Anterior cingulate cortex (tissue), 58 donors: ENCODE results near the gene STK10.
A peak's percentile ranks its signal among the peaks of the same experiment; 100 is the strongest.
"Not testable (repeated sequence)": the region's sequence is repeated elsewhere in the genome, so short reads cannot be mapped to it uniquely, and the experiment has no call there.

Source experiments
- DNase-seq, 58 donors: peaks; one replicate each; lab custom pipeline; 2025; lab: John Stamatoyannopoulos, UW

STK10 gene

DNA sequence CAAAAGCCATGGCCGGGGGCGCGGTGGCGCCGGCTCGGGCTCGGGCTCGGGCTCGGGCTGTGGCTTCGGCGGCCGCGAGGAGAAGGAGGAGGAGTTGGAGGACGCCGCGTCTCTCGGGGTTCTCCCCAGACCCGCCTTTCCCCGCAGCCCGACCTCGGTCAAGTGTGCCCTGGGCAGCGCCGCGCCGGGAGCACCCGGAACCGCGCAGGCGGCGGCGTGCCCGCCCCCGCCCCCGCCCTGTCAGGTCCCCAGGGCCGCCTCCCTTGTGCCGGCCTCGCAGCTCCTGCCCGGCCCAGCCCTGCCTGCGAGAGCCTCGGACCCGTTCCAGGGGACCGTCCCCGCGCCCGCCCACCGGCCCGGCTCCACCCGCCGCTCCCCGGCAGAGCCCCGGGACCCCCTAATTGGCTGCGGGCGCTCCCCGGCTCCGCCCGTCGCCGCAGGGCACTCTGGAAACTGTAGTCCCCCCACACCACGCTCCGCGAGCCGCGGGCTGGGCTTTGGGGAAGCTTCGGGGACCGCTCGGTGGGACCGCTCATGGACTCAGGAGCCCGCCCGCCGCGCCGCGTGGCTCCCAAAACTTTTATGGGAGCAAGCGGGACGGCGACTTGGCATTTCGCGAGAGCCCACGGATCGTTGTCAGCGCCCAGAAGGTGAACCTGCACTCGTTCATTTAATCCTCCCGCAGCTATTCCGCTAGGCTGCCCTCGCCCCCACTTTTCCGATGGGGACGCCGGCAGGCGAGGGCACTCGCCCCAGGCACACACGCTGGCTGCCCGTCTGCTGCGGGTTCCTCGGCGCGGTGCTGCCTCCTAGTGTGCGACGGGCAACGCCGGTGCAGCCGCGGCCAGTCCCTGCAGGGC lies at the start of gene STK10:
TSS of gene STK10 (minus strand) at position 192 of the 860 bp plus-strand sequence. CDS start at position 10, 182 bp downstream.
- DNase-seq, result peak in 57 of 58 donors; percentile 59 to 93 (median 87)

DNA sequence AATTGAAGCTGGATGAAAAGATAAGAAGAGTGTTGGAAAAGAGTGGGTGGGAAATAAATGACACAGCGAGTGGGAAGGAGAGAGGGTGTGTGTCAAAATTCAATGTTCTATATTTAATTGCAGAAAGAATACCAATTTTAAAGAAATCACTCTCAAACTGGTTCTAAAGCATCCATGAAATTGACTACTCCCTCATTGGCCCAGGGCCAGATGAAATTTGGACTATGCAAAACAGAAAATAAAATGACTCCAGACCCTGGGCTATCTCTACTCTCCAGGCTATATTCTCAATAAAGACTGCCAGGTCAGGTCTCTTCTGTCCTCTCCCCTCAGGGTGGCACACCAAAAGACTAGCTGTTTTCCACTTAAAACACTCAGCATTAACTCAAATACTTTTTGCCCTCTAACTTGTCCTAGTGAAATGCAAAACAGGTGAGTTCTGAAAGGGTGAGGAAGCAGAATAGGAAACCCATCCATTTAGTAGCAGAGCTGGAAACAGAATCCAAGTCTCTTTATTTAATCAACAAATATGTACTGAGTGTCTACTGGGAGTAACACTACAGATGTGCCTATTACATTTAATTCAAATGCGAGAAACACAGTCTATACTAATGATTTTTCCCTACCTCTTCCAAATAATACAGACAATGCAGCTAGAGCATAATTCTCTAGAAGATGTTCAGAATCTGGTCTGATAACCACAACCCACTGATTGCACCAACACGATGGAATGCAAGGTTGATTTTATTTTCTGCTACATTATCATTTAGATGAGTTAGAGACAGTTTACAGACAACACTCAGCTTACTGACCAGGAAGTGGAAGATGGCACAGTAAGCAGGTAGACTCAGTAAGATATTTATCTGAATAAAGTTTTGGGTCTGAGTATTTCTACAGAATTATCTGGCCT lies 48.1 kb upstream of the STK10 start:
- peak in 2 of 58 donors; percentile 6 for DNase-seq

DNA sequence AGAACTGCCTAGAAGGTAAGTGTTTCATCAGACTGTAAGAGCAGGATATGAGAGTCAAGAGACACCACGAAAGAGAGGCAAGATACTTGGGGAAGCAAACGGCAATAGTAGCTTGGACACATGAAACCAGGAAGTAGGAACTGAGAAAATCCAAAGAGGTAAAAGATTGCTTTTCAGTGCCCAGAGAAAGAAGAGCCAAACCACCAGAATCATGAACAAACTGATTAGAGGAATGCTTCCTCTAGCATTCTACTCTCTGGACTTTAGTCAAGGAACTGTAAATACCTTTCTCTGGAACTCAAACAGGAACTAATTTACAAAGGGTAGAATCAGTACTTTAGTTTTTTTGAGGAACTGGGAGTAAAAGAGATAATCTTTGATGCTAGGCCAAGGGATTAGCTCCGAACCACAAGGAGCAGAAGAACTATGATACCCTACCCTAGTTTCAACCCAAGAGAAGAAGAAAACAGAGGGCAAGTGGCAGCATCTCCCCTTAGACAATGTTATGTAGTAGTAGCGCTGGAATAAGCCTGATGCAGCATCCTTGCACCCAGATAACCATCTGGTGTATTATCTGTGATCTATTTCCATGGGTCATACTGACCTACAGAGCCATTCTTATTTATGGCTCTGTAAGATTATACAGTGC lies 47.2 kb upstream of the STK10 start:
- no peak for DNase-seq

DNA sequence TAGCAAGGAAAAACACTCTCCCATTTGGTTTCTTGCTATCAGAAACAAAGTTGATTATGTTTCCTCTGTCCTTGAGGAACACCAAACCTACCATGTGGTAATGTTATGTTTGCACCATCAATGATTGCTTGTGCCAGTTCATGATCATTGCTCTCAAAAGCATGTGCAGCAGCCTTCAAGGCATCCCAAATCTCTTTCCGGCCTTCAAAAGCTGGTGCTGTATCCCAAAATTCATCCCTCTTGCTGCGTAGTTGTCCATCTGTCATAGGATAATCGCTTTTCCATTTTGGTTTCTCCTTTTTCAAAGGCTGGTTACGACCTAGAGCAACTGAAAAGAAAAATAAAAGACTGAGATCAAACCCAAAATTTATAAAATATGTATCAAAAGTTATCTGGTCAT lies 46.0 kb upstream of the STK10 start:
- no peak for DNase-seq

DNA sequence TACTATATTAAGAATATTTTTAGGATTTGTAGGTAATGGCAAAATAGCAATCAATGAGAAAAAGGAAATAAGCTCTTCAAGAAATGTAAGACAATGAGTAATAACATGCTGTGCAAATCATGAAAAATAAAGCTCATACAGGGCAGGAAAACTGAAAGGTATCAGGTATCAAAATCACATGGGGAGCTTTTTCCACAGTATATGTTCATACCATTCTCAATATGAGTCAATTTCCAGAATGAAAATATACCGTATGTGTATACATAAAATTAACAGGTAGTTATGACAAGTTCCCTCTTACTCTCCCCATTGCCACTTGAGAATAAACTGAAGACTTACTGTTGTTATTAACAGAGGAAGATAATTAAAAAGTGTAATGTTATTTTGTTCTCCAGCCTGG lies 41.9 kb upstream of the STK10 start:
- no peak for DNase-seq

DNA sequence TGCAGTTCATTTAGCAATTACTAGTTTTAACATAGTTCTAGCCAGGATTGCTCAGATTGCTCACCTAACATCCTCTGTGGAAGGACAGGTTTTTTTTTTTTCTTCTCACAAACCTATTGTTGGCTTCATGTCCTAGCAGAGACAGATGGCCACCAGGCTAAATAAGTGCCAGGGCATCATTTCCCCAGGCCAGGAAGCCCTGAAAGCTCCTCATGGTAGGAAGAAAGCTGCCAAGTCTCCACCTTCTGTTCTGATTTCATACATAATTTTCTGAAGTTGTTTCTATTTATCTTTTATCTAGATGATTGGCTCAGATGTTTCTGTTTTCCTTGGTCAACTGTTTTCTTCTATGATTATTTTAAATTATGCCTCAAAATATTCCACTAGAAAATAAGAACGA lies 37.0 kb upstream of the STK10 start:
- DNase-seq, result no peak

DNA sequence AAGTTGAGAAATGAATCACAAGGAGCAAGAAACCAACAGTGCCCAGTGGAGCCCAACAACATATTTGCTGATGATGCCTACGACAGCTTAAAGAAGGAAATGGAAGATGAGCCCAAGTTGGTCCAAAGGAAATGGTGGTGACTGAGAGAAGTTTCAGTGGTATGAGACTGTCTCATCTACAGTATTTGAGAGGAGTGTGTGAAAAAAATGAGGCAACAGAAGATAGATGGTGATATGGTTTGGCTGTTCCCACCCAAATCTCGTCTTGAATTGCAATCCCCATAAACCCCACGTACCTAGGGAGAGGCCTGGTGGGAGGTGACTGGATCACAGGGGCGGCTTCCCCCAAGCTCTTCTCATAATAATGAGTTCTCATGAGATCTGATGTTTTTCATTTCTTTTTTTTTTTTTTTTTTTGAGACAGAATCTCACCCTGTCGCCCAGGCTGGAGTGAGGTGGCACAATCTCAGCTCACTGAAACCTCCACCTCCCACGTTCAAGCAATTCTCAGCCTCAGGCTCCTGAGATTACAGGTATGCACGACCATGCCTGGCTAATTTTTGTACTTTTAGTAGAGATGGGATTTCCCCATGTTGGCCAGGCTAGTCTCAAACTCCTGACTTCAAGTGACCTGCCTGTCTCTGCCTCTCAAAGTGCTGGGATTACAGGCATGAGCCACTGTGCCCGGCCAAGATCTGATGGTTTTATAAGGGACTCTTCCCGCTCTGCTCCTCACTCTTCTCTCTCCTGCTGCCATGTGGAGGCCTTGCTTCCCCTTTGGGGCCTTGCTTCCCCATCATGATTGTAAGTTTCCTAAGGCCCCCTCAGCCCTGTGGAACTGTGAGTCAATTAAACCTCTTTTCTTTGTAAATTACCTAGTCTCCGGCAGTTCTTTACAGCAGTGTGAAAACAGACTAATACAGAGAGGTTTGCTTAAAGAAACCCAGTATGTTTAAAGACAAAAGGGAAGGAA lies 36.2 kb upstream of the STK10 start:
- DNase-seq, result no peak

DNA sequence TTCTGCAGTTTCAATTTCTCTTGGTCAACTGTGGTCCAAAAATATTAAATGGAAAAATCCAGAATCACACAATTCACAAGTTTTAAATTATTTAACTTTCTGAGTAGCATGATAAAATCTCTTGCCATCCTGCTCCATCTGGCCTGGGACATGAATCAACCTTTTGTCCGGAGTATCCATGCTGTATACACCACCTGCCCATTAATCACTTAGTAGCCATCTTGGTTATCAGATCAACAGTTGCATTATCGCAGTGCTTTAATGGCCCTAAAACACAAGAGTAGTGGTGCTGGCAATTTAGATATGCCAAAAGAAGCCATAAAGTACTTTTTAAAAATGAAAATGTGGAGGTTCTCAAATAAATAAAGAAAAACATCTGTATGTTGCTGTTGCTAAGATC lies 31.3 kb upstream of the STK10 start:
- no peak for DNase-seq

DNA sequence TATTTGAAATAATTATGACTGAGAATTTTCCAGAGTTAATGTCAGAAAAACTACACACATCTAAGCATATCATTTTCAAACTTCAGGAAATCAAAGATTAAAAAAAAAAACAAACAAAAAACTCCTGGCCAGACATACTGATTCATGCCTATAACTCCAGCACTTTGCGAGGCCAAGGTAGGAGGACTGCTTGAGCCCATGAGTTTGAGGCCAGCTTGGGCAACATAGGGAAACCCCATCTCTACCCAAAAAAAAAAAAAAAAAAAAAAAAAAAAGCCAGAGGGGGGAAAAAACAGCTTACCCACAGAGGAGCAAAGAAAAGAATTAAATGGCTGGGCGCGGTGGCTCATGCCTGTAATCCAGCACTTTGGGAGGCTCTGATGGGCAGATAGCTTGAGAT lies 28.3 kb upstream of the STK10 start:
- DNase-seq, result no peak

DNA sequence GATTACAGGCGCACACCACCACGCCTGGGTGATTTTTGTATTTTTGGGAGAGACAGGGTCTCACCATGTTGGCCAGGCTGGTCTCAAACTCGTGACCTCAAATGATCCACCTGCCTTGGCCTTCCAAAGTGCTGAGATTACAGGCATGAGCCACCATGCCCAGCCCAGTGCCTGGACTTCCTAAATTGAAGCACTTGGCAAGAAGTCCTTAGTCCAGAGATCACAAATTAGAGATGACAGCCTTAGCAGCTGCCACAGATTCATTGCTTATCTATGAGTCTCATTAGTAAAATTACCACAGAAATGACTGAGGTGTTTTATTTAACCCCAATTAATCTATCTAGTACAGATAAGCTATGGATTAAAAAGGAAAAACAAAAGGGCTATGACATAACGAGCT lies 25.1 kb upstream of the STK10 start:
- no peak for DNase-seq

DNA sequence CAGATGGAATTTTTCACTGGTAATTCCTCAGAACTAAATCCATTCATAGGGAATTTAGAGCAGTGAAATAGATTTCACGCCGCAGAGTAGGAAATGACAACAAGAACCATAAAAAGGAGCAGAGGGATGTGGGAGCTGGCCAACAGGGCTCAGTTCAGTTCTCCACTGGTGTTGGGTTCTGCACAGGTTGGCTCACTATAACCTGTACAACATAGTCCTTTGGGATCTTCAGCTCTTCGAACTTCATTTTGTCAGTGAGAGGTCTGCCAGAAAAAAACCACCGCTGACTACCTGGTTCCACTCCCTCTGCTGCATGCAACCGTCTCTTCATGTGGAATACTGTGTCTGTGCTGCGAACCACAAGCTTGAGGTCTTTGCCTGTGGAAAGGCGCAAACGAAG lies 23.7 kb upstream of the STK10 start:
- DNase-seq, result no peak

DNA sequence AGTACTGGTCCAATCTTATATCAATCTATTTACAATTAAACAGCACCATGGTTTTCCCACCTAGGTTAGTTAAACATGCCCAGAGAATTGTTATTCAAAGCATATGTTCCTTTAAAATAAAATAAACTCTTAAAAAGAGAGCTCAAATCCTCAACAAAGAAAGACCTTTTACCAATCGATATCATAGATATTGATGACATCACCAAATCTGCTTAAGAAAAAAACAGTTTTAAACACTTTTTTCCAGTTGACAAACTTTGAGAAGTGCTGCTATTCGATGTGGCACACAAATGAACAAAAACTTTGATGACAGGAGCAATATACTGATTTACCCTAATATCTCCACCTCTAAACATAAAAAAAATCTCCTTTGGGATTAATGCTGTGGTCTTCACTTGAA lies 21.7 kb upstream of the STK10 start:
- DNase-seq, result no peak

DNA sequence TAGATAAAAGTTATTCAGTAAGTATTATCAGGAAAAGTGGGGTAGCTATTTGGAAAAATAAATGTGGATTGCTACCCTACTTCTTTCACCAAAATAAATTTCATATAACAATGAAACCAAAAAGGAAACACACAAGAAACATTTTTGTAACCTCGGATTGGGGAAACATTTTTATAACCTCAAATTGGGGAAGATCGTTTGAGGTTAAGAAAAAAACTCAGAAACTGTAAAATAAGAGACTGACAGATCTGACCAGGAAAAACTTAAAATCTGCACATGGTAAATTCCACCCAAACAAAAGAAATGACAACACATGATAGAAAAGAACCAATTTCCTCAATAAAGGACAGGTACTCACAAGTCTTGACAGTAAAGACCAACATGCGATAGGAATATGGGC lies 19.5 kb upstream of the STK10 start:
- DNase-seq, result no peak

DNA sequence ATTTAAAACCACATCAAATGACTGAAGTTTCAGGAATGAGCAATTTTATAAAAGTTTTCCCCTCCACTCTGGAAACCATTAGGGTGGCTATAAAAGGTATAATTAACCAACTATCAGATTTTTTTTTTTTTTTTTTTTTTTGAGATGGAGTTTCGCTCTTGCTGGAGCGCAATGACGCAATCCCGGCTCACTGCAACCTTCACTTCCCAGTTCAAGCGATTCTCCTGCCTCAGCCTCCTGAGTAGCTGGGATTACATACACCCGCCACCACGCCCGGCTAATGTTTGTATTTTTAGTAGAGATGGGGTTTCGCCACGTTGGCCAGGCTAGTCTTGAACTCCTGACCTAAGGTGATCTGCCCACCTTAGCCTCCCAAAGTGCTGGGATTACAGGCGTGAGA lies 18.0 kb upstream of the STK10 start:
- not testable (repeated sequence) for DNase-seq

DNA sequence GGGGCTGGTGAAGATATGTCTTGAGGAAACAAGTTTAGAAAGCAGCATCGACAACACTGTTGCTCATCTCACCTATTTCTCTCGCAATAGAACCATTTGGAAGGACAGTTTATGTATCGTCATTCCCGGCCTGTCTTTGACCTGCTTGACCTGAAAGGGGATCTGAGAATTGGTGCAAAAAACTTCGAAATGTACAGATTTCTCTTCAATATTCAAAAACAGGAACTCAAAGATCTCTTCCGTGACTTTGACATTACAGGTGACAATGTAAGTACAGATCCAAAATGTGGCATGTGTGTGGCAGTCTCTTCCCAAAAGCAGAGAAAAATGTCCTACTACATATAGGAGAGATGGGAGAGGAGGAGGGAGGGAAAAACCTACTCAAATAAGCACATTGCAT lies 12.5 kb upstream of the STK10 start:
- DNase-seq, result no peak

DNA sequence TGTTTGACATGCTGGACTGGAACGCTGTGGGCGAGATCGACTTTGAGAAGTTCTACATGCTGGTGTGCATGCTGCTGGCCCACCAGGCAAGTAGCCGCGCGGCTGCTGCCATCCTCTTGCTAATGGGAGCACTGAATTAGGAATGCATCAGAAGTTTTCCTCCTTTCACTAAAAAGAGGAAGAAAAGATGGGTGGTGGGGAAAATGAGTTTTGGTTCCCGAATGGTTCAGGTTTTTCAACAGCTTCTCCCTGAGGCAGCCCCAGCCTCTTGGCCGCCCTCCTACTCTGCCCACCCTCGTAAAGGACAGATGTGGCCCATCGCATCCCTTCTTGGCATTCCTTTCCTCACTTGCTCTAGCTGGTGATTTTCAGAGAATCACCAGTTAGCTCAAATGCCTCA lies 11.4 kb upstream of the STK10 start:
- DNase-seq, result no peak

DNA sequence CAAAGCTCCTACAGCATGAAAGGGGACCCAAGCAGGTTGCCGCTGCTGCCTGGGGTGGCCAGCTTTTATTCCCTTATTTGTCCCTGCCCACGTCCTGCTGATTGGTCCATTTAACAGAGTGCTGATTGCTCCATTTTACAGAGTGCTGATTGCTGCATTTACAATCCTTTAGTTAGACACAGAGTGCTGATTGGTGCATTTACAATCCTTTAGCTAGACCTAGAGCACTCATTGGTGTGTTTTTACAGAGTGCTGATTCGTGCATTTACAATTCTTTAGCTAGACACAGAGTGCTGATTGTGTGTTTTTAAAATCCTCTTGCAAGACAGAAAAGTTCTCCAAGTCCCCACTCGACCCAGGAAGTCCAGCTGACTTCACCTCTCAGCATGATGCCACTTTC lies 9.8 kb upstream of the STK10 start:
- DNase-seq, result not testable (repeated sequence)

DNA sequence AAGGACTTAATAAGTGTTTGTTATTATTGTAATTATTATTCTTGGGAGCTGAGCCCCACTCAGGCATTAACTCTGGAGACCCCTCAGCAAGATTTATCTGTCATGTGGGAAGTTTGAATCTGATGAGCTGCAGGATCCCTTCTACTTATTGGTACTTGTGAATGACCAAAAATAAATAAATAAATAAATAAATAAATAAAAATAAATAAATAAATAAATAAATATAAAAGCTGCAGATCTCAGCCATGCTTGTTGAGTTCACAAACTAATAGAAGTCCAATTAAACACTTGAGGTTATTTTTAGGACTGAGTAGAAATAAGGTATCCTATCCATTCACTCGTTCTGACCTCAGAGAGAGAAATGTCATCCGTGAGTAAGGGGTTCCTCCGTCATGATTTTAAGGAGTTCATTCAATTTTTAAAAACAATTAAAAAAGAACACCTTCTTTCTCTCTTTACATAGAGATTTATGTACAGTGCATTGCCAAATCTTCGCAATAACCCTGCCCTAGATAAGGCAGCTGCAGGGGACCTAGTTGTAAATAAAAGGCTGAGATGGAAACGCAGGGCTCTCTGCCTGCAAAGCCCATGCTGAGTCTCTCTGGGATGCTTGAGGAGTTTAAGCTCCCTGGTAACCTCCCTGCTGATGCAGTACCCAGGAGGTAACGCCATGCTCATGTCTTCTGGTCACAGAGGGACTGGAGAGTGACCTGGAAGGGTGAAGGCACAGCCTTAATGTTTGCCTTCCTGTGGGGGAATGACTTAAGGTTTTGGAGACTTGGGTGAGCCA lies 7.2 kb upstream of the STK10 start:
- DNase-seq, result no peak

DNA sequence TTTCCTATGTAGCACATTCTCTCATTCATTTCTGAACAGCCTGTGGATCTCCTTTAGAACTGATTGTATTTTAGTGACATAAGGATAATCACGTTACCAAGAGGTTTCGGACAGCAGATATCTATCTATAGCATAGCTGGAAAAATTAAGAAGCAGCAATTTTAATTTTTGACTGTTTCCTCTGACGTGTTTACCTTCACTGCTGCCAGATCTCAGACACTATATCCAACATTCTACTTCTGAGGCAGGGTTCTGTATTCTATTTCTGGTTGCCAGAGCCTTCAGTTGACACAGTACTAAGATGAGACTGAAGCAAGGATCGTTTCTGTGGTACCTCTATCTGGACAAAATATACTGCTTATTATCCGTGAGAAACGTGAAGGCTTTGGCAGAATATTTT lies 5.8 kb upstream of the STK10 start, which contains the start of gene EFCAB9:
TSS of gene EFCAB9 (plus strand) at position 301 of the 400 bp plus-strand sequence. CDS start at position 302, 1 bp downstream.
- no peak for DNase-seq
